ENCODE data around the gene IKZF2.

Gene IKZF2

DNA sequence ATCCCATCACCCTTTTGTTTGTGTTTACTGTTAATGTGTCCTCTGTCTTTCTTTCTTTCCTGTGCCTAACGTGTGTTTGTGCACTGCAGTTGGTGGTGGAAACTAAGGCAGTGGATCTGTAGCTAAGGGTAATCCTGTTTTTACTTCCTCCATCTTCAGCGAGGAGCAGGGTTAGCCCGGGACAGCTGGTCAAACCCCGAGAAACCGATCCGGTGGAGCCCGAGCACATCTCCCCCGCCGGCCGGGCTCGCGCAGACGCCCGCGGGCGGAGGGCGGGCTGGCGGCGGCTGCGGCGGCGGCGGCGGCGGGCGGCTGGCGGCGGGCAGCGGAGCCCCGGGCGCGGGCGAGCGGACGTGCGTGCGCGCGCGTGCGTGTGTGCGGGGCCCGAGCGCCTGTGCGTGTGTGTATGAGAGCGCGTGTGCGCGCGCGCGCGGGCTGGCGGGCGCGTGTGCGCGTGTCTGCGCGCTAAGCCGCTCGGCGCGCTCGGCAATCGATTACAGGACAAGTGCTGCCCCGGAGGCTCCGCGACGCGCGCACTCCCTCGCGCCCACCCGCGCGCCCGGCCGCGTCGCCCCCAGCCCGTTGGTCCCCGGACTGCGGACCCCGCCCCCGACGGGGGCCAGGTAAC is at the start of gene IKZF2:
TSS of gene IKZF2 (minus strand) at position 176 of the 628 bp plus-strand sequence. CDS start 2,983 bp downstream, outside the sequence.
- in situ Hi-C loops (cut with MboI; ENCODE audit: low sequenced_read_pairs) = loop anchor here (25.0 kb wide), 1 partner anchor 464 kb away; no protein-coding TSS in a partner anchor

- in situ Hi-C loops (cut with MboI; ENCODE audit: low sequenced_read_pairs) = no loop called here
These were observed 48.5 kb upstream of the IKZF2 start for GRCh38 chr2:213199871-213200270.

GRCh38 chr2:213189001-213189899 is 37.8 kb upstream of the IKZF2 start:
- in situ Hi-C loops (cut with MboI; ENCODE audit: low sequenced_read_pairs) = no loop called here

DNA sequence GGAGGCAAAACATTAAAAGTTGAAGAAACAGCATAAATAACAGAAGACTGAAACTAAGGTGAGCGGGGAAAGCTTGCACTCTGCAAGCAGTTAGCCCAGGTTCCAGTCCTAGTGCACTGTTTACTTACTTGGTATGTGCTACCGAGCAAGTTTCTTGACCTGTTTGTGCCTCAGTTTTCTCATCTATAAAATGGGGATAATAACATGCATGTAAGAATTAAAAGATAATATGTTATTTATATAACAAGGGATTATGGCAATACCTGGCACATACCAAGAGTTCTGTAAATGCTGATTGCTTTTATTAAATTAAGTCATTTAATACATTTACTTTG is 37.1 kb upstream of the IKZF2 start:
- in situ Hi-C loops (cut with MboI; ENCODE audit: low sequenced_read_pairs) = no loop called here

GRCh38 chr2:213187833-213188532 is 36.6 kb upstream of the IKZF2 start:
- in situ Hi-C loops (cut with MboI; ENCODE audit: low sequenced_read_pairs) = no loop called here

DNA sequence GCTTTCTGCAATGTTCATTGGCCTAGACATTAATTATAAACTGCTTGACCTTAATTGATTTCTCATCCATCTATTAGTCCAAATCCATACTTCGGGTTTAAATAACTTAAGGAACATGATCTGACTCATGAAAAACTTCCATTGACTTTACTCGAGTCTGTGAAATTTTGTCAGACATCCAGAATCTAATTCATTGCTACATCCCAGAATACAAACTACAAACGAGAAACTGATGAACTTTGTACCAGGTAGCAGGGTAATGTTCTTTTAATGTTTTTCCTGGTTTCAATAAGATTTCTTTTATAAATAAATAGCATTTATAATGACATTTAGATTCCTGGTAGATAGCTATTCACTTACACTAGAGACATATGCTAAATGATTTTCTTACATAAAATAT is 36.0 kb upstream of the IKZF2 start:
- in situ Hi-C loops (cut with MboI; ENCODE audit: low sequenced_read_pairs) = no loop called here

DNA sequence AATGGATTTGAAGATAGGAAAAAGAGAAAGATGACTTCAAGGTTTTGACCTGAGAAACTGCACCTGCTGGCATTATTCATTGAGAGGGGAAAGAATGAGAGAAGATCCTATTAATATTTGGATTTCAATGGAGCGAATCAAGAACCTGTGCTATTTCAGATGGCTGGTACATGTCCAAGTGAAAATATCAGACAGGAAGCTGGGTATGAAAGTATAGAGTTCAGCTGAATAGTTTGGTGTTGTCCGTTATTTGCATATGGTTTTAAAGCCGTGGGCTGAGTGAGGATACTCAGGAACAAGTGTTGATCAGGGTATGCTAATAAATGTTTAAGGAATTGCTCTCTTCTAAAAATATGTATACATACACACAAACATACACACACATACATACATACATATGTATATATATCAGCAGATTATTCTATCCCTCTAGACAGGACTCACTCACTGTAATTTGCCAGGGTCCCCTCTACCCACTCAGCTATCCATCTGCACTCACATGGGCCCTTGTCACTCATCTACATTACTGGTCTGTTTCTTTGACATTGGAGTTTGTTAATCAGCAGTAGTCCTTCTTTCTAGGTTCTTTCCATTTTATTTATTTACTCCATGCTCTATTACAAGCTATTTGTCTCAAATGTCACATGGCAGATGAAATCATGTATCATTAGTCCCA is 33.9 kb upstream of the IKZF2 start:
- in situ Hi-C loops (cut with MboI; ENCODE audit: low sequenced_read_pairs) = no loop called here

DNA sequence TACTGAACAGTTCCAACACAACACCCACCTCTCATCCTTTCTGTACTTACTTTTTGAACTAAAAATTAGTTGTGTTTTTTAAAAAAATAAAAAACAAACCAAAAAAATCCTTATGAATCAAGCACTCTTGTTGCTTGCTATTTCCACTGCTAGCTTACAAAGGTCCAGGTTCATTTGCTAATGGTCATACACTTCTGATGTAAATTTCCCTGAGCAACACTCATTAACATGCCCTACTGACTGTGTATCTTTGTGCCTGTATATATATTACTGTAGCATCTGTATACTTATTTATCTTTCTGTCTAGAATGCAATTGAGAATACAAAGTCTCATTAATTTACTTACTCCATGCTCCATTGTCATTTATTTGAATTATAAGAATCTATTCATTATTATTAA is 30.3 kb upstream of the IKZF2 start:
- in situ Hi-C loops (cut with MboI; ENCODE audit: low sequenced_read_pairs) = no loop called here

GRCh38 chr2:213177679-213178078 is 26.3 kb upstream of the IKZF2 start:
- in situ Hi-C loops (cut with MboI; ENCODE audit: low sequenced_read_pairs) = no loop called here

- in situ Hi-C loops (cut with MboI; ENCODE audit: low sequenced_read_pairs) = no loop called here
These were observed 24.3 kb upstream of the IKZF2 start for GRCh38 chr2:213175673-213176247.

DNA sequence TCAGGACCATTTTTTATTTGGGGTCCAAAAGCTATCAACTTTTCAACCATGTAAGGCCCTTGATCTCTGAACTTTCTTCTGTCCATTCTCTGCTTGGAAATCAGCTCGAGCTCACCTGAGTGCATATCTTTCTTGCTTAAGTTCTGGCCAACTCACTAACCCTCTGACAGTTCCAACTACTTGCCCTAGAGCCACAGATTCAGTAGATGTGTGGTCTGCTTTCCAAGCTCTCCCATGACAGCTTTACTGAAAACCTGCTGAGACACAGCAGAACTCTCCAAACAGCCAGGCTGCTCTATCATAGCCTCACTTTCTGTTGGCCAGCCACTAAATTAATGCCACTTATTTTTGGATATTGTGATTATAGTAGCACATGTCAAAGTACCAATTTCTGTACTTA is 21.2 kb upstream of the IKZF2 start:
- in situ Hi-C loops (cut with MboI; ENCODE audit: low sequenced_read_pairs) = loop anchor here (25.0 kb wide), 1 partner anchor 485 kb away; no protein-coding TSS in a partner anchor

DNA sequence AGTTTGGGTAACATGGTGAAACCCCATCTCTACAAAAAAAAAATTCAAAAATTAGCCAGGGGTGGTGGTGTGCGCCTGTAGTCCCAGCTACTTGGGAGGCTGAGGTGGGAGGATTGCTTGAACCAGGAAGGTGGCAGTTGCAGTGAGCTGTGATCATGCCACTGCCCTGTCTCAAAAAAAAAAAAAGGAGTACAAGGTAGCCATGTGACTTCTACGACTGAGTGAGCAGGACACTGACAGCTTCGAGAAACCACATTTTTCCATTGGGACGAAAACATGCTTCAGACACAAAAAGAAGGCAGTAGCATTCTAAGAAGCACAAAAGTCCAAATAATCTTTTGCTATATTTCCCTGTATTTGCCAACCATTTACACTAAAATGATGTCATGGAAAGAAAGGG is 19.7 kb upstream of the IKZF2 start:
- in situ Hi-C loops (cut with MboI; ENCODE audit: low sequenced_read_pairs) = loop anchor here (25.0 kb wide), 1 partner anchor 484 kb away; no protein-coding TSS in a partner anchor

- in situ Hi-C loops (cut with MboI; ENCODE audit: low sequenced_read_pairs) = loop anchor here (25.0 kb wide), 1 partner anchor 480 kb away; no protein-coding TSS in a partner anchor
These were observed 16.0 kb upstream of the IKZF2 start for GRCh38 chr2:213167271-213167930.

DNA sequence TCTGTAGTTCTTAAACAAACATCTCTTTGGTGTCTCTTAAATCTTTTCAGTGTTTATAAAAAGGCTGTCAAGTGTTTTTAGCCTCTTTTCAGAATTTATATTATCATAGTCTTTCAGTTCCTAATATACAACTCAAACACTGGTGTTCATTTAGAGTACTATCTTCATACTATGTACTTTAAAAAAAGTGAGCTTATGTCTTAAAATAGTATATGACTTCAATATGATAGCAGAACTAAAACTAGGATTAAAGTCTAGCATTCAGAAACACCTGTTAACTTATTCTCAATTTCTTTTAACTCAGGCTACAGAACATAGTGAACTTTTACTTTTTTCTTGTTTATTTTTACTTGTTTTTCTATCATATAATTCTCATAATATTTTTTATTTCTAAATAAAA is 14.7 kb upstream of the IKZF2 start:
- in situ Hi-C loops (cut with MboI; ENCODE audit: low sequenced_read_pairs) = loop anchor here (25.0 kb wide), 1 partner anchor 479 kb away; no protein-coding TSS in a partner anchor

- in situ Hi-C loops (cut with MboI; ENCODE audit: low sequenced_read_pairs) = loop anchor here (25.0 kb wide), 1 partner anchor 477 kb away; no protein-coding TSS in a partner anchor
These were observed 12.9 kb upstream of the IKZF2 start for GRCh38 chr2:213164263-213164662.

GRCh38 chr2:213162516-213163118 is 11.2 kb upstream of the IKZF2 start:
- in situ Hi-C loops (cut with MboI; ENCODE audit: low sequenced_read_pairs) = loop anchor here (25.0 kb wide), 1 partner anchor 475 kb away; no protein-coding TSS in a partner anchor

GRCh38 chr2:213161759-213162515 is 10.5 kb upstream of the IKZF2 start:
- in situ Hi-C loops (cut with MboI; ENCODE audit: low sequenced_read_pairs) = loop anchor here (25.0 kb wide), 1 partner anchor 475 kb away; no protein-coding TSS in a partner anchor

GRCh38 chr2:213159768-213160167 is 8.4 kb upstream of the IKZF2 start:
- in situ Hi-C loops (cut with MboI; ENCODE audit: low sequenced_read_pairs) = loop anchor here (25.0 kb wide), 1 partner anchor 472 kb away; no protein-coding TSS in a partner anchor

Data from HL-60/S4 treated with retinoic acid at 250 ng/mL for 4 days and 3 days (cell line).